ENCODE results near the gene BCL11B.

The BCL11B gene

DNA sequence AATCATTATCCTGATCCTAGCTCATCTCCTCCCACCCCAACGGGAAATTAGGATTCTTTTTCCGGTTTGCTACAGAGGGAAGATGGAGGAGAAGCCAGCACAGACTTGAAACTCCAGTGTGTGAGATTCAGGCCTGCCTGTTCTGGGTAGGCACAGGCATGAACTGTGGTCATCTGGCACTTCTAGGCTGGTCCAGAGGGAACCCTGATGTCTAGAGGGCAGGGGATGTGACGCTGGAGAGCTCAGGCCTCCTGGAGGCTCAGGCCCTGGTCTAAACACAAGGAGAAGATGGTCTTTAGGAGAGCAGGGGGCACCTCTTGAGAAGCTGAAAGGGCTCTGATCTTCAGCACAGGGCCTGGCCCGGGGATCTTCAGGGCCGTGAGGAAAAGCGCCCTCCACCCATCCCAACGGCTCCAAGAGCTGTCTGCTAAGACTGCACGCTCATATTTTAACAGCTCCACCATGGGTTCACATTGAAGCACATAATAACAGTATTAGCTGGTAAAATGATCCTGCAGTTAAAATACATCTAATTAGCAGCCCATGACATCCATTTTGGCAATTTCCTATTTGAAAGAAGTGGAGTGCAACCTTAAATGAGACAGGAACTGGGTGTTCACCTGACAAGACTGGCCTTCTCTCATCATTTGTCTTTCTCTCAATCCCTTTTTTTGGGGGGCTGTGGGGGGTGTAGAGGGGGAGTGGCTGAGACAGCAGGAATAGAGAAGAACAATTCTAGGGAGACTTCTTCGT lies 35.4 kb downstream of the BCL11B start:
- no peak for TF ChIP-seq RAD21 (IDR thresholded peaks at IDR 0.05; ENCODE audit: low read depth)
- no peak for TF ChIP-seq ZBTB7A (IDR thresholded peaks at IDR 0.05; ENCODE audit: low read depth)
- no peak for TF ChIP-seq EP300 (IDR thresholded peaks at IDR 0.05; ENCODE audit: borderline replicate concordance)
- TF ChIP-seq, protein P1, sequence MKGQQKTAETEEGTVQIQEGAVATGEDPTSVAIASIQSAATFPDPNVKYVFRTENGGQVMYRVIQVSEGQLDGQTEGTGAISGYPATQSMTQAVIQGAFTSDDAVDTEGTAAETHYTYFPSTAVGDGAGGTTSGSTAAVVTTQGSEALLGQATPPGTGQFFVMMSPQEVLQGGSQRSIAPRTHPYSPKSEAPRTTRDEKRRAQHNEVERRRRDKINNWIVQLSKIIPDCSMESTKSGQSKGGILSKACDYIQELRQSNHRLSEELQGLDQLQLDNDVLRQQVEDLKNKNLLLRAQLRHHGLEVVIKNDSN (IDR thresholded peaks at IDR 0.05): no peak
- no peak for TF ChIP-seq FOXM1 (IDR thresholded peaks at IDR 0.05; ENCODE audit: borderline replicate concordance, low read depth)
- no peak for TF ChIP-seq TAF1 (IDR thresholded peaks at IDR 0.05; ENCODE audit: low read depth)
- TF ChIP-seq, protein P2, sequence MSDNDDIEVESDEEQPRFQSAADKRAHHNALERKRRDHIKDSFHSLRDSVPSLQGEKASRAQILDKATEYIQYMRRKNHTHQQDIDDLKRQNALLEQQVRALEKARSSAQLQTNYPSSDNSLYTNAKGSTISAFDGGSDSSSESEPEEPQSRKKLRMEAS (IDR thresholded peaks at IDR 0.05): no peak
- no peak for TF ChIP-seq CREB1 (IDR thresholded peaks at IDR 0.05; ENCODE audit: low read depth)
- no peak for TF ChIP-seq EGR1 (IDR thresholded peaks at IDR 0.05)

DNA sequence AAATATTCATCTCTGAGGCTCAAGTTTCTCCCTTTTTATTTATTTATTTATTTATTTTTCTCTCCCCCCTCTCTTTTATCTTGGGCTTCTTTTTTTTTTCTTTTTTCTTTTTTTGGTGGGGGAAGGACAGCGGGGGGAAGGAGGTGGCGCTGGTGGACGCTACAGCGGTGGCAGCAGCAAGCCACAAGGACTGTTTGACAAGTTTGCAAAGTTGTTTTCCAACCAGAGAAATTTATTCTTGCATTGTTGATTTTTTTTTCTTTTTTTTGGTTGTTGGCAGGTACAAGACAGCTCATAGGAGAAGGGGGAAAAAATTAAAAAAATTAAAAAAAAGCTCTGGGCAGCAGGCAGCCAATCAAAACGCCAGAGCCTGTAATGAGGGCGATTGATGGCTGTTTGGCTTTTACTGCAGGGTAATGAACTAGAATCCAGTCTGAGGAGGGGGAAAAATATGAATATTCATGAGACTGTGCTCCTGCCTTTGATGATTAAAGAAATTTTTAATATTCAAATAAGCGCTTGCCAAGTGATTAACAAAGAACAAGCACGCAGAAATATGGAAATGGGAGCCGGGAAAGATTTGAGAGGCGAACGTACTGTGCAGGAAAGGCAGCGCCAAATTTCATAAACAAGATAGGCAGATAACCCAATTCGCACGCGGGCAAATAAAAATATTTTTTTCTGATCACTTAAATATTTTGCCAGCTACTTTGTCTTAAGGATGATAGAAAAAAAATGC lies 36.2 kb downstream of the BCL11B start:
- TF ChIP-seq, protein P2 (IDR thresholded peaks at IDR 0.05): no peak
- TF ChIP-seq RAD21 (IDR thresholded peaks at IDR 0.05; ENCODE audit: low read depth) (no peak), TEAD4 (IDR thresholded peaks at IDR 0.05) (no peak), YY1 (IDR thresholded peaks at IDR 0.05; ENCODE audit: low read depth) (no peak)
- TF ChIP-seq, protein P1 (IDR thresholded peaks at IDR 0.05): no peak

DNA sequence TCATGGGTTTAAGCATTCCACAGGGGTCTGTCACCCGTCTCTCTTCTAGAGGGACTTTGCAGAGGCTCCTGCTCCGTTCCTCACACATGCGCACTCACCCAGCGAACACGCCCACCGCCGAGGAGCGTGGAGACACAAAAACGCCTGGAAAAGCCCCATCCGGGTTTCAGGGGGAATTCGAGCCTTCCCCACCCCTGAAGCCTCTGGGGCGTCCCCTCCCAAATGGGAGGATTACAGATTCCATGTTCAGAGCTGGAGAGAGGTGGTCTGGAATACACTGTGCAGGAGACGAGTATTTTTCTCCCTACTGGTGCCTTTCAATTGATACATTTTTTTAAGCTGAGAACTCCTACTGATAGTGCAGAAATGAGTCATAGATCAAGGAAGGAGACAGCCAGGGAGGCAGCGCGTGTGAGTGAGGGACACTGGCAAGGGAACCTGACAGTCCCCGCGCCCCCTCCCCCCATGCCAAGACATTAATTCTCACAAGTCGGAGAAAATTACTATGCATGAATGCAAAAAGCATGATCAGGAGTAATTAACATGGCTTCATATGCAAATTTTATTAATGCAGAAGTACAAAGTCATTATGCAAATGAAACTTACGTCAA lies 36.9 kb downstream of the BCL11B start:
- no peak for TF ChIP-seq CEBPB (IDR thresholded peaks at IDR 0.05)
- TF ChIP-seq FOXM1 (IDR thresholded peaks at IDR 0.05; ENCODE audit: borderline replicate concordance, low read depth): no peak
- TF ChIP-seq TAF1 (IDR thresholded peaks at IDR 0.05; ENCODE audit: low read depth): no peak
- no peak for TF ChIP-seq NFIC (IDR thresholded peaks at IDR 0.05)
- TF ChIP-seq, protein P3, sequence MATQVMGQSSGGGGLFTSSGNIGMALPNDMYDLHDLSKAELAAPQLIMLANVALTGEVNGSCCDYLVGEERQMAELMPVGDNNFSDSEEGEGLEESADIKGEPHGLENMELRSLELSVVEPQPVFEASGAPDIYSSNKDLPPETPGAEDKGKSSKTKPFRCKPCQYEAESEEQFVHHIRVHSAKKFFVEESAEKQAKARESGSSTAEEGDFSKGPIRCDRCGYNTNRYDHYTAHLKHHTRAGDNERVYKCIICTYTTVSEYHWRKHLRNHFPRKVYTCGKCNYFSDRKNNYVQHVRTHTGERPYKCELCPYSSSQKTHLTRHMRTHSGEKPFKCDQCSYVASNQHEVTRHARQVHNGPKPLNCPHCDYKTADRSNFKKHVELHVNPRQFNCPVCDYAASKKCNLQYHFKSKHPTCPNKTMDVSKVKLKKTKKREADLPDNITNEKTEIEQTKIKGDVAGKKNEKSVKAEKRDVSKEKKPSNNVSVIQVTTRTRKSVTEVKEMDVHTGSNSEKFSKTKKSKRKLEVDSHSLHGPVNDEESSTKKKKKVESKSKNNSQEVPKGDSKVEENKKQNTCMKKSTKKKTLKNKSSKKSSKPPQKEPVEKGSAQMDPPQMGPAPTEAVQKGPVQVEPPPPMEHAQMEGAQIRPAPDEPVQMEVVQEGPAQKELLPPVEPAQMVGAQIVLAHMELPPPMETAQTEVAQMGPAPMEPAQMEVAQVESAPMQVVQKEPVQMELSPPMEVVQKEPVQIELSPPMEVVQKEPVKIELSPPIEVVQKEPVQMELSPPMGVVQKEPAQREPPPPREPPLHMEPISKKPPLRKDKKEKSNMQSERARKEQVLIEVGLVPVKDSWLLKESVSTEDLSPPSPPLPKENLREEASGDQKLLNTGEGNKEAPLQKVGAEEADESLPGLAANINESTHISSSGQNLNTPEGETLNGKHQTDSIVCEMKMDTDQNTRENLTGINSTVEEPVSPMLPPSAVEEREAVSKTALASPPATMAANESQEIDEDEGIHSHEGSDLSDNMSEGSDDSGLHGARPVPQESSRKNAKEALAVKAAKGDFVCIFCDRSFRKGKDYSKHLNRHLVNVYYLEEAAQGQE (IDR thresholded peaks at IDR 0.05; ENCODE audit: low read depth): no peak
- TF ChIP-seq EP300 (IDR thresholded peaks at IDR 0.05; ENCODE audit: borderline replicate concordance): no peak
- TF ChIP-seq ZBTB7A (IDR thresholded peaks at IDR 0.05; ENCODE audit: low read depth): no peak
- TF ChIP-seq TEAD4 (IDR thresholded peaks at IDR 0.05): no peak
- TF ChIP-seq, protein P2 (IDR thresholded peaks at IDR 0.05): no peak
- no peak for TF ChIP-seq YY1 (IDR thresholded peaks at IDR 0.05; ENCODE audit: low read depth)
- no peak for TF ChIP-seq EGR1 (IDR thresholded peaks at IDR 0.05)
- TF ChIP-seq, protein P1 (IDR thresholded peaks at IDR 0.05): no peak
- TF ChIP-seq TCF12 (IDR thresholded peaks at IDR 0.05; ENCODE audit: low read depth): no peak
- no peak for TF ChIP-seq CREB1 (IDR thresholded peaks at IDR 0.05; ENCODE audit: low read depth)
- TF ChIP-seq RAD21 (IDR thresholded peaks at IDR 0.05; ENCODE audit: low read depth): no peak

DNA sequence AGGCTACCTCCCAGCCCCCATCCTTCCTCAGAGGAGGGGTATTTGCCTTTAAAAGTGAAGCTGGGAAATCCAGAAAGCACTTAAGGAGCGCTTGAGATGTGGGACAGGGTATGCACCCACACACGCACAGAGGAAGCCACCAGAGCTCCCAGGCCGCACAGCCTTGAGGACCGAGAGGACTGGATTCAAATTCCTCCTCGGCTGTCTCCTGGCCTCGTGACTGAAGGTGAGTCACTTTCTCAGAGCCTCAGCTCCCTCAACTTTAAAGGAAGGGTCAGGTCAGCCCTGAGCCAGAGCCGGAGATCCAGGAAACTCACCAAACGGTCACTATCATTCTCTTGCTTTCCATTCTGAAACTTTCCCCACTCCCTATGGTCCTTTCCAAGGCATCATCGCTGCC lies 37.6 kb downstream of the BCL11B start:
- TF ChIP-seq ZBTB7A (IDR thresholded peaks at IDR 0.05; ENCODE audit: low read depth) (no peak), EGR1 (IDR thresholded peaks at IDR 0.05) (no peak), NFIC (IDR thresholded peaks at IDR 0.05) (no peak), TEAD4 (IDR thresholded peaks at IDR 0.05) (no peak), CEBPB (IDR thresholded peaks at IDR 0.05) (no peak), CREB1 (IDR thresholded peaks at IDR 0.05; ENCODE audit: low read depth) (no peak), TAF1 (IDR thresholded peaks at IDR 0.05; ENCODE audit: low read depth) (no peak), FOXM1 (IDR thresholded peaks at IDR 0.05; ENCODE audit: borderline replicate concordance, low read depth) (no peak)
- TF ChIP-seq, protein P2 (IDR thresholded peaks at IDR 0.05): no peak
- TF ChIP-seq, protein P1 (IDR thresholded peaks at IDR 0.05): no peak

DNA sequence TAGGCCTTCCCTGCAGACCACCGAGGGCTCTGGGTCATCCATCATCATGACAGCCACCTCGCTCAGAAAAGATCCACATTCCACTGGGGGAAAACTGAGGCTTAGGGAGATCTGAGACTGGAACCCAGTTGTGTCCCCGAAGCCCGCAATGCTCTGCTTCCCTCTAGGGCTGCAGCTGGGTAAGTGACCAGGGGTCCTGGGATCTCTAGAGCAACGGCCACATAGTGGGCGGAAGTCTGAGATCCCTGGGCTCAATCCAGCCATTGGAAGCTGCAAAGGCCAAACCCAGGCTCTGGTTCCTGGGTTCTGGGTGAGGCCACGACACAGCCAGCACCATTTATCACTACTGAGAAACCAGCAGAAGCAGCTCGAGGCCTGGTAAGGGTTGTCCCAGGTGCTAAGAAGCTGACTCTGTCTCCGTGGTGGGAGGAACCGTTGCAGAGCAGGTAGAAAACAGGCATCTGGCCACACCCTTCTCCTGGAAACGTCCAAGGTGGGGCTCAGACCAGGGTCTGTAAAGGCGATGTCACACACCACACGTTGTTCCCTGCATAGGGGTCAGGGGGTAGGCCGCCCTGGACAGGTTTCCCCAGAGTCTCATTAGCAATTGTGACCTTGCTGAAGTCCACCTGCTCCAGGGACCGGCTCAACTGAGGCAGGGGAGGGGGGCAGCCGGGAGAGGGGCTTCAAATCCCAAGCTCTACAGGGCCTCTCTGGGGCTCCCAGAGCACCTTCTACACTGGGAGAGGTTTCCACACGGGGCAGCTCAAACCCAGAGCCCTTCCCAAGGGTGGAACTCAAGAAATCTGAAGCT lies 38.6 kb downstream of the BCL11B start:
- TF ChIP-seq TAF1 (IDR thresholded peaks at IDR 0.05; ENCODE audit: low read depth) (no peak), TCF12 (IDR thresholded peaks at IDR 0.05; ENCODE audit: low read depth) (no peak), CEBPB (IDR thresholded peaks at IDR 0.05) (no peak), NFIC (IDR thresholded peaks at IDR 0.05) (no peak), TEAD4 (IDR thresholded peaks at IDR 0.05) (no peak)
- TF ChIP-seq, protein P1 (IDR thresholded peaks at IDR 0.05): no peak

All from Ishikawa (cell line).